Dendritic cell treated with granulocyte-macrophage colony-stimulating factor and Interleukin-4, amounts not matched to agents 40 ng/mL and 50 ng/mL, for 4 days (primary cell): ENCODE results near the gene SPATA31C1.

Experiments used
- H3K27ac Mint-ChIP-seq: one replicate; pipeline ENCODE4 v1.8.0; 2022; ENCODE audit warnings: mild to moderate bottlenecking, mixed read lengths
- H3K27me3 Mint-ChIP-seq: one replicate; pipeline ENCODE4 v1.8.0; 2022; ENCODE audit warnings: mild to moderate bottlenecking, mixed read lengths
- H3K36me3 Mint-ChIP-seq: one replicate; pipeline ENCODE4 v1.8.0; 2022; ENCODE audit warnings: low read depth, mixed read lengths
- H3K4me1 Mint-ChIP-seq: one replicate; pipeline ENCODE4 v1.8.0; 2022; ENCODE audit warnings: low read depth, mixed read lengths
- H3K4me3 Mint-ChIP-seq: one replicate; pipeline ENCODE4 v1.8.0; 2022; ENCODE audit warnings: mild to moderate bottlenecking, moderate library complexity, mixed read lengths
- H3K9me3 Mint-ChIP-seq: one replicate; pipeline ENCODE4 v1.8.0; 2022; ENCODE audit warnings: mixed read lengths
- intact Hi-C: fragments of 100-400 bp; cut with micrococcal nuclease; formaldehyde crosslinking; loops from one replicate; pipeline ENCODE4 v1.15.0; 2022

SPATA31C1 gene

GRCh38 chr9:87882627-87883026, 35.1 kb upstream of the SPATA31C1 start, which contains the start of gene SPATA31E1:
Gene SPATA31E1, plus strand, starts transcription at chr9:87882877. Its CDS starts 15 bp downstream, at chr9:87882892.
- Mint-ChIP-seq H3K27ac (no peak within 1 kb of the TSS), H3K27me3 (peaks cover 48% of the 10 kb centered on the region), H3K9me3 (no peaks in the 10 kb centered on the region), H3K36me3 (no peaks in the 10 kb centered on the region), H3K4me3 (no peak within 1 kb of the TSS), H3K4me1 (peaks cover 7% of the 10 kb centered on the region)
- intact Hi-C loops, result no loop called here

GRCh38 chr9:87883274-87883673, 34.5 kb upstream of the SPATA31C1 start:
- Mint-ChIP-seq H3K27me3 (peaks cover 51% of the 10 kb centered on the region), H3K27ac (no peak overlapping the region), H3K36me3 (no peaks in the 10 kb centered on the region), H3K9me3 (no peaks in the 10 kb centered on the region), H3K4me1 (peaks cover 6% of the 10 kb centered on the region), H3K4me3 (no peak overlapping the region)
- intact Hi-C loops, result no loop called here

- H3K4me3 Mint-ChIP-seq, result no peak overlapping the region
- H3K27me3 Mint-ChIP-seq, result peaks cover 49% of the 10 kb centered on the region
- H3K9me3 Mint-ChIP-seq, result no peaks in the 10 kb centered on the region
- H3K36me3 Mint-ChIP-seq, result no peaks in the 10 kb centered on the region
- no peaks in the 10 kb centered on the region for H3K4me1 Mint-ChIP-seq
- no peak overlapping the region for H3K27ac Mint-ChIP-seq
- intact Hi-C loops, result no loop called here
Observed at GRCh38 chr9:87883990-87884389, 33.8 kb upstream of the SPATA31C1 start.

GRCh38 chr9:87884578-87885459, 32.9 kb upstream of the SPATA31C1 start:
- Mint-ChIP-seq H3K27ac (no peak overlapping the region), H3K4me3 (no peak overlapping the region), H3K27me3 (peaks cover 49% of the 10 kb centered on the region), H3K36me3 (no peaks in the 10 kb centered on the region), H3K4me1 (no peaks in the 10 kb centered on the region), H3K9me3 (no peaks in the 10 kb centered on the region)
- intact Hi-C loops, result no loop called here

GRCh38 chr9:87885484-87886189, 32.1 kb upstream of the SPATA31C1 start:
- H3K9me3 Mint-ChIP-seq, result no peaks in the 10 kb centered on the region

GRCh38 chr9:87886210-87886932, 31.4 kb upstream of the SPATA31C1 start:
- H3K4me3 Mint-ChIP-seq, result no peak overlapping the region
- no peaks in the 10 kb centered on the region for H3K9me3 Mint-ChIP-seq
- intact Hi-C loops, result no loop called here
- no peaks in the 10 kb centered on the region for H3K4me1 Mint-ChIP-seq
- no peaks in the 10 kb centered on the region for H3K36me3 Mint-ChIP-seq
- peaks cover 52% of the 10 kb centered on the region for H3K27me3 Mint-ChIP-seq
- H3K27ac Mint-ChIP-seq, result no peak overlapping the region

More at GRCh38 chr9:87885484-87886189, 32.1 kb upstream of the SPATA31C1 start:
- Mint-ChIP-seq H3K4me1 (no peaks in the 10 kb centered on the region), H3K27me3 (peaks cover 51% of the 10 kb centered on the region), H3K4me3 (no peak overlapping the region), H3K27ac (no peak overlapping the region), H3K36me3 (no peaks in the 10 kb centered on the region)
- intact Hi-C loops, result no loop called here

- intact Hi-C loops, result no loop called here
- H3K4me1 Mint-ChIP-seq, result no peaks in the 10 kb centered on the region
- no peaks in the 10 kb centered on the region for H3K36me3 Mint-ChIP-seq
- no peak overlapping the region for H3K4me3 Mint-ChIP-seq
- peaks cover 47% of the 10 kb centered on the region for H3K27me3 Mint-ChIP-seq
- no peak overlapping the region for H3K27ac Mint-ChIP-seq
- H3K9me3 Mint-ChIP-seq, result no peaks in the 10 kb centered on the region
Observed at GRCh38 chr9:87886933-87887505, 30.7 kb upstream of the SPATA31C1 start.

- peaks cover 47% of the 10 kb centered on the region for H3K27me3 Mint-ChIP-seq
- H3K27ac Mint-ChIP-seq, result no peak overlapping the region
- no peaks in the 10 kb centered on the region for H3K9me3 Mint-ChIP-seq
- no peak overlapping the region for H3K4me3 Mint-ChIP-seq
- no peaks in the 10 kb centered on the region for H3K4me1 Mint-ChIP-seq
- intact Hi-C loops, result no loop called here
- no peaks in the 10 kb centered on the region for H3K36me3 Mint-ChIP-seq
Observed at GRCh38 chr9:87887661-87888480, 29.9 kb upstream of the SPATA31C1 start.

GRCh38 chr9:87888501-87888900, 29.3 kb upstream of the SPATA31C1 start:
- H3K27ac Mint-ChIP-seq, result no peak overlapping the region
- no peaks in the 10 kb centered on the region for H3K4me1 Mint-ChIP-seq

GRCh38 chr9:87889065-87889881, 28.5 kb upstream of the SPATA31C1 start:
- Mint-ChIP-seq H3K27ac (no peak overlapping the region), H3K27me3 (peaks cover 47% of the 10 kb centered on the region), H3K4me3 (no peak overlapping the region), H3K9me3 (peaks cover 7% of the 10 kb centered on the region), H3K4me1 (no peaks in the 10 kb centered on the region), H3K36me3 (no peaks in the 10 kb centered on the region)
- intact Hi-C loops, result no loop called here

More at GRCh38 chr9:87888501-87888900, 29.3 kb upstream of the SPATA31C1 start:
- intact Hi-C loops, result no loop called here
- Mint-ChIP-seq H3K27me3 (peaks cover 49% of the 10 kb centered on the region), H3K9me3 (no peaks in the 10 kb centered on the region), H3K36me3 (no peaks in the 10 kb centered on the region), H3K4me3 (no peak overlapping the region)

GRCh38 chr9:87889882-87890252, 27.9 kb upstream of the SPATA31C1 start:
- H3K27me3 Mint-ChIP-seq, result peaks cover 45% of the 10 kb centered on the region
- no peaks in the 10 kb centered on the region for H3K36me3 Mint-ChIP-seq
- H3K4me3 Mint-ChIP-seq, result no peak overlapping the region
- no peak overlapping the region for H3K27ac Mint-ChIP-seq
- H3K9me3 Mint-ChIP-seq, result peaks cover 11% of the 10 kb centered on the region
- intact Hi-C loops, result no loop called here
- H3K4me1 Mint-ChIP-seq, result no peaks in the 10 kb centered on the region

GRCh38 chr9:87890837-87891236, 26.9 kb upstream of the SPATA31C1 start:
- Mint-ChIP-seq H3K4me1 (no peaks in the 10 kb centered on the region), H3K9me3 (peaks cover 14% of the 10 kb centered on the region), H3K36me3 (no peaks in the 10 kb centered on the region), H3K27ac (no peak overlapping the region), H3K27me3 (peaks cover 37% of the 10 kb centered on the region), H3K4me3 (no peak overlapping the region)
- intact Hi-C loops, result no loop called here
